ENCODE results near the gene FHDC1.

FHDC1 gene

DNA sequence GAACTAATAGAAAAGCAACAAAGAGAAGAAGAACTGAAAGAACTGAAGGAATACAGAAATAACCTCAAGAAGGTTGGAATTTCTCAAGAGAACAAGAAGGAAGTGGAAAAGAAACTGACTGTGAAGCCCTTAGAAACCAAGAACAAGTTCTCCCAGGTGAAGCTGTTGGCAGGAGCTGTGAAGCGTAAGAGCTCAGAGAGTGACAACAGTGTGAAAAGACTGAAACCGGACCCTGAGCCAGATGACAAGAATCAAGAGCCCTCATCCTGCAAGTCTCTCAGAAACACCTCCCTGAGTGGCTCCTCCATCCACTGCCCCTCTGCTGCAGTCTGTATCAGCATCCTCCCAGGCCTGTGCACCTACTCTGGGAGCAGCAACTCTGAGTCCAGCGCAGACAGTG, 8.4 kb upstream of the FHDC1 start:
- TF ChIP-seq, protein P1, sequence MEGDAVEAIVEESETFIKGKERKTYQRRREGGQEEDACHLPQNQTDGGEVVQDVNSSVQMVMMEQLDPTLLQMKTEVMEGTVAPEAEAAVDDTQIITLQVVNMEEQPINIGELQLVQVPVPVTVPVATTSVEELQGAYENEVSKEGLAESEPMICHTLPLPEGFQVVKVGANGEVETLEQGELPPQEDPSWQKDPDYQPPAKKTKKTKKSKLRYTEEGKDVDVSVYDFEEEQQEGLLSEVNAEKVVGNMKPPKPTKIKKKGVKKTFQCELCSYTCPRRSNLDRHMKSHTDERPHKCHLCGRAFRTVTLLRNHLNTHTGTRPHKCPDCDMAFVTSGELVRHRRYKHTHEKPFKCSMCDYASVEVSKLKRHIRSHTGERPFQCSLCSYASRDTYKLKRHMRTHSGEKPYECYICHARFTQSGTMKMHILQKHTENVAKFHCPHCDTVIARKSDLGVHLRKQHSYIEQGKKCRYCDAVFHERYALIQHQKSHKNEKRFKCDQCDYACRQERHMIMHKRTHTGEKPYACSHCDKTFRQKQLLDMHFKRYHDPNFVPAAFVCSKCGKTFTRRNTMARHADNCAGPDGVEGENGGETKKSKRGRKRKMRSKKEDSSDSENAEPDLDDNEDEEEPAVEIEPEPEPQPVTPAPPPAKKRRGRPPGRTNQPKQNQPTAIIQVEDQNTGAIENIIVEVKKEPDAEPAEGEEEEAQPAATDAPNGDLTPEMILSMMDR (IDR thresholded peaks at IDR 0.05; ENCODE audit: low read depth, low read length), result no peak
- Histone ChIP-seq H3K27me3 (ENCODE audit: insufficient read depth, low read depth, severe bottlenecking) (no peaks in the 10 kb centered on the region), H3K4me3 (ENCODE audit: low read depth, low read length) (no peak overlapping the region), H3K36me3 (no peaks in the 10 kb centered on the region), H3K27ac (no peak overlapping the region), H3K9me3 (ENCODE audit: severe bottlenecking) (no peaks in the 10 kb centered on the region)
- DNase-seq, result no peak

DNA sequence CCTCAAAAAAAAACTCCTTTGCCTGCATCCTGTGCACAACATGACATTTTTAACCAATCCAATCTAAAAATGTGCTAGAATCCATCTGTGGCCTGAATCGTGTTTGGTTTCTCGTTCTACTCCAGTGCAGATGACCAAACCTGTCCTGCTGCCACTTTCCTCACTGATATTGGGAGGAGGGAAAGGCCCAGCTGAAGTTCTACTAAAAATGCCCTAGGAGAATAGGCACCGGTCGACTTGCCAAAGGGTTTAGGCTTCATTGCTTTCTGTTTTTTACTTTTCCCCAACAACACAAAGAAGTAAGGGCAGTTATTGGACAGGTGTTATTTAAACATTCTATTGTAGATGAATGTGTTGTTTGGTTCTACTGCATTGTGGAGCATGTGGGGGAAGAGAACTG, 7.8 kb upstream of the FHDC1 start:
- no peaks in the 10 kb centered on the region for H3K27me3 ChIP-seq (ENCODE audit: insufficient read depth, low read depth, severe bottlenecking)
- DNase-seq, result no peak
- no peak overlapping the region for H3K4me3 ChIP-seq (ENCODE audit: low read depth, low read length)
- H3K27ac ChIP-seq, result no peak overlapping the region
- H3K9me3 ChIP-seq (ENCODE audit: severe bottlenecking), result no peaks in the 10 kb centered on the region
- H3K36me3 ChIP-seq, result no peaks in the 10 kb centered on the region
- TF ChIP-seq, protein P1 (IDR thresholded peaks at IDR 0.05; ENCODE audit: low read depth, low read length), result no peak

DNA sequence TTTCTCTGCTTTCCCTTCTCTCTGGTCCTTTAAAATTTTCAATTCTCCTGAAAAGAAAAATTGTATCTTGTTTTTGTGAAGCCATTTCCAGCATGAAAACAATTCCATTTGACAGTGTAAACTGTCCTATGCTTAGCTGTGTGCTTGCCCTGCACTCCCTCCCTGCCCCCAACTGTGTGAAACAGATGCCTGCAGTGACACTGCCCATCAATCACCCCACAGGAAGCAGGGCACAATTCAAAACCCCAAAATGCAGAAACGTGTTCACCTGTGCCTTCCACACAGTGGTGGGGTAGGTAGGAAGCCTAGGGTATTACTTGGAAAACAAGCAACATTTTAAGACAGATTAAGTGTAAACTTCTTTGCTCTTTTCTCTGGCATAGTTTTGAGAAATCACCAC, 6.2 kb upstream of the FHDC1 start:
- Histone ChIP-seq H3K27ac (peak overlapping the region; percentile 64), H3K36me3 (no peaks in the 10 kb centered on the region), H3K4me3 (ENCODE audit: low read depth, low read length) (peak overlapping the region; percentile 31), H3K27me3 (ENCODE audit: insufficient read depth, low read depth, severe bottlenecking) (no peaks in the 10 kb centered on the region), H3K9me3 (ENCODE audit: severe bottlenecking) (no peaks in the 10 kb centered on the region)
- TF ChIP-seq, protein P1 (IDR thresholded peaks at IDR 0.05; ENCODE audit: low read depth, low read length), result no peak
- DNase-seq, result peak; percentile 67

DNA sequence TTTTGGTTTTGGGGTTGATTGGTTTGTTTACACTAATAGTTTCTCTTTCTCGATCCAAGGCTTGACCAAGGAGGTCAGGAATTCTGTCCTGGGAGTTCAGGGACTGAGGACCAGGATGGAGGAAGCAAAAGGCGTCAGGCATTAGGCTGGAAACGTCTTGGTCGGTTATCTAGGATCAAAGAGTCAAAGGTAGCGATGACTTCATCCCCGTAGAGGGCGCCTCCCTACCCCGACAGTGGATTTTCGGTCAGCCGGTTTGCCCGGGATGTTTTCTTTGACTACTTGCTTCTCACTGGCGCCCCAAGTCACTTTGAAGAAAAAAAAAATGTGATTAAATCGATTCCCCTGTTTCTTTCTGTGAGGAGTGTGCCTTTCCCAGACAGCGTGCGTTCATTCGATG, 980 bp upstream of the FHDC1 start:
- H3K36me3 ChIP-seq, result 0 out of 2 replicates have a peak, but pooled peaks cover 3% of the 10 kb centered on the region
- H3K9me3 ChIP-seq (ENCODE audit: severe bottlenecking), result no peaks in the 10 kb centered on the region
- peak; percentile 64 for DNase-seq
- H3K27me3 ChIP-seq (ENCODE audit: insufficient read depth, low read depth, severe bottlenecking), result no peaks in the 10 kb centered on the region
- H3K4me3 ChIP-seq (ENCODE audit: low read depth, low read length), result peak overlapping the region; percentile 92
- TF ChIP-seq, protein P1 (IDR thresholded peaks at IDR 0.05; ENCODE audit: low read depth, low read length), result peak; percentile 45
- peak overlapping the region; percentile 98 for H3K27ac ChIP-seq

DNA sequence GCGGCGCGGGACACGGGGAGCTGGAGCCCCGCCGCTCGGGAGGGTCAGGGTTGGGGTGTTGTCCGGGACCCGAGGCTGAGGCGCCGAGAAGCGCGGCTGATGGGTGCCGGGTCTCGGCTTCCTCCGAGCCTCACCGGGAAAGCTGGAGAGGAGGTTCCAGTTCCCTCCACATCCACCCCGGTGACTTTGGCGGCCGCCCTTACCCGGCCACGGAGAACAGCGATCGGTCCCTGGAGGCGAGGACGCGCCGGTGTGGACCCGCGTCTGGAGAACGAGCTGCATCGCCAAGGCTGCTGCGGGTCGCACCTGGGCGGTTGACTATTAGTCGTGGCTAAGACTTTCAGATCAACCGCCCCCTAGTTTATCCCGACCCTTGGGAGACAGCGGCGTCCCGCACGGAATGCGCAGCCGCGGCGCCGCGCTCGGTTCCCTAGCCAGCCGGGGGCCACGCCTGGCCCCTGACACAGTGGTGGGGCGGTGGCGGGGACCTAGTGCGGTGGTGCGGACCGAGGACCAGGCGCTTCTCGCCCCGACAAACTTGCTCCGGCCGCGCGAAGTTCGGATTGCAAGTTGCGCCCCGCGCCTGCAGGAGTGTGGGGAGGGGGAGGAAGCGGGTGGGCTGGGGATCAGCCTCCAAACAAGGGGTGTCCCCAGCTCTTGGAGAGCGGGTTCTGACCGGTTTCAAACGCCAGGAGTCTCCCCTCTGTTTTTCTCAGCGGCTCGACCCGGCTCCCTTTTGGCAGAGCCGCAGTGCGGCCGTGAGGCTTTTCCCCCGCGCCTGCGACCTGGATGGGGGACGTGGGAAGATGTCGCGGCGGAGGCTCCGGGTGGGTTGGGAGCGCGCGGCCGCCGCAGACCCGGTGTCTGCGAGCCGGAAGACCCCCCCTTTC, 568 bp downstream of the FHDC1 start:
- DNase-seq, result peak; percentile 62
- Histone ChIP-seq H3K9me3 (ENCODE audit: severe bottlenecking) (no peaks in the 10 kb centered on the region), H3K27me3 (ENCODE audit: insufficient read depth, low read depth, severe bottlenecking) (no peaks in the 10 kb centered on the region), H3K4me3 (ENCODE audit: low read depth, low read length) (peak overlapping the region; percentile 92), H3K36me3 (0 out of 2 replicates have a peak, but pooled peaks cover 3% of the 10 kb centered on the region), H3K27ac (peak overlapping the region; percentile 98)
- TF ChIP-seq, protein P1 (IDR thresholded peaks at IDR 0.05; ENCODE audit: low read depth, low read length), result no peak

Data from WERI-Rb-1 (cell line).